NCI-H1417 treated with DMSO at 0.1 percent for 48 hours (cell line): ENCODE results near the gene TMEM63C.
"Not testable (repeated sequence)": the region's sequence is repeated elsewhere in the genome, so short reads cannot be mapped to it uniquely, and the experiment has no call there.

Experiments used
- DNase-seq: peaks from one replicate; lab custom pipeline; 2025; lab: John Stamatoyannopoulos, UW

The TMEM63C gene

DNA sequence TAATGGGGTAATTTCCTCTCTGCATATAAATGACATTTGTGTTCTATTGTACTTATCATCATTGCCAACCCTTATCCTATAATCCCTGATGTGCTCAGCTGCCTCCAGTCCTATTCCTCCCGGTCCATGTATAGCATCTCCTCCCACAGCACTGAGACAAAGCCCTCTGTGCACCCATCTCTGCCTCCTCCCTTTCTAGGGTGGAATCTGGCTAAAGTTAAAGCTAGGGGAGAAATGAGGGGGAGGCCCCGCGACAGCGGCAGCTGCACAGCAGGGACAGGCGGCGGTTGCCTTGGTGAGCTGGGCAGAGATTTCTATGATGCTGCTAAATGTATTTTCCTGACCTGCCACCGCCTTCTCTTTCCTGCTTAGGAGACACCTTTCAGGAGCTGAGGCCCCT, 27.2 kb upstream of the TMEM63C start:
- DNase-seq = peak; percentile 47

DNA sequence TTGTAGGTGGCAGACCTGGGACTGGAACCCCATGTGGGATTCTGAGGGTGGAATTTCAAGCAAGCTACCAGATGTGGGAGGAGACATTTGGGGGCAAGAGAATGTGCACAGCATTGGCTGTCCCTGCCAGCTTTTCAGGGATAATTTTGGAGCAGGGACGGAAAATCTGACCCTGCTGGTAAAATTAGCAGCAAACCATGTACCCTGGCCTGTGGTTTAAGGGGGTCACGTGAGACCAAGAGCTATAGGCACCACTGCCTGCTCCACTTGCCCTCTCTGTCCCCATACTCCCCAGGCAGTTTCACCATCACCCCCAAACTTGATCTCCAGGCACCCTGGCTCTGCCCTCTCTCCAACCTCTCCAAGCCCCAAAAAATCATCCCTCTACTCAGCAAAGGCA, 26.5 kb upstream of the TMEM63C start:
- no peak for DNase-seq

GRCh38 chr14:77157740-77158139, 23.9 kb upstream of the TMEM63C start:
- DNase-seq = no peak

DNA sequence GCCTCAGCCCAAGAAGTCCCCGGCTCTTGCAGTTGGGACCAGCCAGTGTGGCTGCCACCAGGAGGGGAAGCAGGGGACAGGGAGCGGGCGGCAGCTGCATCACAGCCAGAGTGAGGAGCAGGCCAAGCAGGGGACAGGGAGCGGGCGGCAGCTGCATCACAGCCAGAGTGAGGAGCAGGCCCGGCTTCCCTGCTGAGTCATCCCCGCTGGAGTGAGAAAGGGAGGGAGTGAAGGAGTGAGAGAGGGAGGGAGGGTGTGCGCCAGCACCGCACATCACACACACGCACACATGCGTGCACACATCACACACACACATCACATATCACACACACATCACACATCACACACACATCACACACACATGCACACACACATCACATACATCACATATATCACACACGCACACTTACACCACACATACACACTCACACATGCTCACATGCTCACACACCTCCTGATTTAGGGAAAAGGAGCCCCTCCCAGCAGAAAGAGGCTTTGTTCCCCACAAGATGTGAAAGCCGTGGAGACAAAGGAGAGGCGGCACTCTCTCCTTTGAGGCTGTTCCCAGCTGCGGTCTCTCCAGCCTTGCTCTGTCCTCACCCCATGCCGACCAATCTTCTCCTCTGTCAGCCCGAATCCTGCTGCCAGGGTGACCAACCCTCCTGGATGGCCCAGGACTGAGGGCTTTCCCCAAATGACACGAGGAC, 23.3 kb upstream of the TMEM63C start:
- peak; percentile 86 for DNase-seq

DNA sequence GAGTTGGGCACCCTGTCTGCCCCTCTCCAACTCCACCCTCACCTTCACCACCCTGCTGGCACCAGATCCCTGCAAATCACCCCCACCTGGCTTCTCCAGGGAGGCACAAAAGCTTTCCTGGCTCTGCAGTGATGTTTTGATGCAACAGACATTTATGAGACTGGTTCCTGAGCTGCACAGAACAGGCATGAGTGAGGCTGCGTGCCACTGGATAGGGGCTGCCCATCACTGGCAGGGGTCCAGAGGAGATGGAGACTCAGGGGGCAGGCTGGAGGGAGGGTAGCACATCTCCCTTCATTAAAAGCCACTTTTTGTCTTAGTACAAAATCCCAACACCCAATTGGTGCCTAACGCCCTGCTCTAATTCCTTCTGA, 22.7 kb upstream of the TMEM63C start:
- peak; percentile 47 for DNase-seq

DNA sequence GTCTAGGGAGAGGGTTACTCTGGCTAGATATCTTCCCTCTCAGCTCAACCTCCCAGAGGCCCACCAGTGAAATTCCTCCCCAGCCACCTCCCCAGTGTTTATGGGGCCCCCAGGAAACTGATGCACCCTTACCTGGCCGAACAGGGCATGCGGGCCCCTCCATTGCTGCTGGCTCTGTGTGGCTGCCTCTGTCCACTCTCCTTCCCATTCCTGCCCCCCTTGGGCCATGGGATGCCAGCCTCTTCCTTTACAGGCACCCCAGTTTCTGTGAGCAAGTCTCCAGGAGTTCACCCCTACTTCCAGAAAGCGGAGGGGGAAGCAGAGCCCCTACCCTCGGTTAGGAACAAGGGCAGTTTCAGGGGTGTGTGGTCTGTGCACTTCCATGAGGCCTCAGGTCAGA, 20.6 kb upstream of the TMEM63C start:
- no peak for DNase-seq

DNA sequence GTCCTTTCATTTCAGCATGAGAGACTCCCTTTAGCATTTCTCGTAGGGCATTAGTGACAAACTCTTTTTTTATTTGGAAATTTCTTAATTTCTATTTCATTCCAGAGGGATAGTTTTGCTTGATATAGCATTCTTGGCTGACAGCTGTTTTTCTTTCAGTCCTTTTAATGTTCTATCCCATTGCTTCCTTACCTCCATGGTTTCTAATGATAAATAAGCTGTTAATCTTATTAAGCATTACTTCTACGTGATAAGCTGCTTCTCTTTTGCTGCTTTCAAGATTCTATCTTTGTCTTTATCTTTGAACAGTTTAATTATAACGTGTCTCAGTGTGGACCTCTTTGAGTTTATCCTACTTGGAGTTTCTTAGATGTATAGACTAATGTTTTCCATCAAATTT, 11.6 kb upstream of the TMEM63C start:
- no peak for DNase-seq

- DNase-seq = no peak
Measured at GRCh38 chr14:77172916-77173315, 8.7 kb upstream of the TMEM63C start.

DNA sequence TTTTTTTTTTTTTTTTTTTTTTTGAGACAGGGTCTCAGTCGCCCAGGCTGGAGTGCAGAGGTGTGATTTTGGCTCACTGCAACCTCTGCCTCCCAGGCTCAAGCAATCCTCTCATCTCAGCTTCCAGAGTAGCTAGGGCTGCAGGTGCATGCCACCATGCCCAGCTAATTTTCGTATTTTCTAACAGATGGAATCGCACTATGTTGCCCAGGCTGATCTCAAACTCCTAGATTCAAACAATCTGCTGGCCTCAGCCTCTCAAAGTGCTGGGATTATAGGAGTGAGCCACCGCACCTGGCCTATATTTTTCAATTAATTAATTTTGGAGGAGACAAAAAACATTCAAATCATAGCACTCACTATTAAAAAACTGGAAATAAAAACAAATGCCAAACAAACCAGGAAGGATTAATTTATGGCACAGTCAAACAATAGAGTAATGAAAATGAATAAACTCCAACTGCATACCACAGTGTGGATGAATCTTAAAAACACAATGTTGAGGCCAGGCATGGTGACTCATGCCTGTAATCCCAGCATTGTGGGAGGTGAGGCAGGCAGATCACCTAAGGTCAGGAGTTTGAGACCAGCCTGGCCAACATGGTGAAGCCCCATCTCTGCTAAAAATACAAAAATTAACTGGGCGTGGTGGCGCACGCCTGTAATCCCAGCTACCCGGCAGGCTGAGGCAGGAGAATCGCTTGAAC, 7.5 kb upstream of the TMEM63C start:
- not testable (repeated sequence) for DNase-seq

GRCh38 chr14:77175843-77176242, 5.8 kb upstream of the TMEM63C start:
- DNase-seq = no peak

- DNase-seq = no peak
Measured at GRCh38 chr14:77177702-77178101, 3.9 kb upstream of the TMEM63C start.

DNA sequence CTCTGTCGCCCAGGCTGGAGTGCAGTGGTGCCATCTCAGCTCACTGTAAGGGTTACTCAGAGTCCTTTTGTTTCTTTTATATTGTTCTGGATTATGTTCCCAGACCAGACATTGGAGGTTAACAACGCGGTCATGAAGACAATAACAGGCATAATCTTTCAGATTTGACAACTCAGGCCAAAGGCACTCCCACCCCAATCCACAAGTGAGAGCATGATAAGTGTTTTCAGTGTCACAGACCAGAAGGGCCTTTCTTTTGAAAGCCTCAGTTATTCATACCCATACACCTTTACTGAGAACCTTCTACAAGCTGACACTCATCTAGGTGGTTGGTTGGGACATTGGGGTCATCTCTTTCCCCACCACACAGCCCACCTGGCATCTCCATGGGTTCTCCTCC, 2.9 kb upstream of the TMEM63C start:
- no peak for DNase-seq

DNA sequence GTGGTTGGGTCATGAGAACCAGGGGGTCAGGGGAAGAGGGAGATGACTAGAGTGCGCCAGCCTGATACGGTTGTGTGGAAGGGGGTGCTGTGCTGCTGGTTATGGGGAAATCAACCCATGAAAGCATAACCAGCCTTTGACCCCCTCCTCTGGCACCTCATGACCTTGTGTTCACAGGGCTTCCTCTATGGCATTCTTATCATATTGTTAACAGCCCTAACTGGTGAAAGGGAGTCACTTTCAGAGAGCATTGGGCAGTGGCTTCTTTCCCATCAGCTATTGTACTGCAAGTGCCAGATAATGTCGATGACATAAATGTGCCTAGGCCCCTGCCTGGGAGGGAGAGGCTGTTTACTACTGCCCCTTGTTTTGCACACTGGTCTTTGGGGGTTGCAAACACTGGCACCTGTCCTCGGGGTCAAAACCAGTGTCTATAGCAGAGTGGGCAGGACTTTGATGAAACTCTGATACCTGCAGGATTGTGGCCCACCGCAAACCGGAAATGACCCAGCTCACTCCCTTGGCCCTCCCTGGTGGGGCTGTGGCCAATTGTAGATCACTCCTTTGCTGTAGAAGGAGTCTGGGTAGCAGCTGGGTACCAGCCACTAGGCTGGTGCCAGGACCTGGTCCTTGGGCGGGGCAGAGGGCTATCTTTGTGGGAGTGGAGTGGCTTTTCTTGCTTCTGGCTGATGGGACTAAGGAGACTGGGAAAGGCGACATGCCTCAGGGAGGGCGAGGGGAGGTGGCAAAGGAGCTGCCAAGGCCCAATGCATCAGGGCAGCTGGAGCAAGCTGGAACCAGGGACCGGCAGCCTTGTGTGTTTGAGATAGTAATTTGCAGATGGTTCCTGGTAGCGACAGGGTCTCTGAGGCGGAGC, 634 bp upstream of the TMEM63C start:
- no peak for DNase-seq

GRCh38 chr14:77183896-77184295, 2.3 kb downstream of the TMEM63C start:
- no peak for DNase-seq

- DNase-seq = no peak
Measured at GRCh38 chr14:77184396-77185092, 2.9 kb downstream of the TMEM63C start.

DNA sequence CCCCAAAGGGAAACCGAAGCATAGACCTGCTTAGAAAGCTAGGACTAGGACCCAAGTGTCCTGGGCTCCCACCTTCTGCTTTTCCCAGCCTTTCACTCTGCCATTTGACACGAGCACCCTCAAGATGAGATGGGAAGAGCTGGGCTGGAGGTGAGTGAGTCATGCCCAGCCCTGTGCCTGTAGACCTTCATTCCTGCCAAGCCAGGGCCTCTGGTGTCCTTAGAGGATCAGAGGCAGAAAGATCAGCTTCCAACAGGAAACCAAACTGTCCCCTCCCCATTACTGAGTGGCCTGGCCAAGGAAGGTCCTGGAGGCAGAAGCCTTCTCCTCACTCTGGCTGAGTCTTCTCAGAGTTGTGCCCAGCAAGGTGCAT, 3.5 kb downstream of the TMEM63C start:
- no peak for DNase-seq

DNA sequence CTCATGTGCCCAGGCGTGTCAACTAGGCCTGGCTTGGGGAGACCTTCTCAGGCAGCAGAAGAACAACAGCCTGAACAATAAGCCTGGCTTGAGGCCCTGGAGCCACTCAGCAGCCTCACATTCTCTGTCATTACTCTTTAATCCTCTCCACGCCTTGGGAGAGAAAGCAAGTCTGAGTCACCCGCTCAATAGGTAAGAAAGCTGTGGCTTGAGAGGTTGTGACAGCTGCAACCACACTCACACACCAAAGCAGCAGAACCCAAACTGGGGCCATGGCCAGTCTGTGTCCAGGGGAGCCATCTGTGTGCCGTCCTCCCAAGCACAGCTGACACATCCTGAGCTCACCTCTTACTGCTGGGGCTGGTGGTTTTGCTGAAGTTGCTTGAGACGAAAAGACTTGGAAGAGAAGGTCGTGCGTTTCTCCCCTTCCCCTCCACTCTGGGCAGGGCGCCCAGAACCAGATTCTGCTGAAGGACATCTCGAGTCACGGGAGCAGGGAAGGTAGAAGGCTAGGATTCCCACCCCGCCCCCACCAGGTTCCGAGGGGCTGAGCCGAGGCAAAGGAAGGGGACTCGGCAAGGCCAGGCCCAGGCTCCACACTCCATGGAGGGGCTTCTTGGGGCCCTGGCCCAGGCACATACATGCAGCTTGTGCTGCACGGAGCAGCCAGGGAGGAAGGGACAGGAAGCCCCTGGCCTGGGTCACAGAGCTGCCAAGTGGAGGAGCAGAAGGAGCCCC, 5.5 kb downstream of the TMEM63C start:
- DNase-seq = no peak

DNA sequence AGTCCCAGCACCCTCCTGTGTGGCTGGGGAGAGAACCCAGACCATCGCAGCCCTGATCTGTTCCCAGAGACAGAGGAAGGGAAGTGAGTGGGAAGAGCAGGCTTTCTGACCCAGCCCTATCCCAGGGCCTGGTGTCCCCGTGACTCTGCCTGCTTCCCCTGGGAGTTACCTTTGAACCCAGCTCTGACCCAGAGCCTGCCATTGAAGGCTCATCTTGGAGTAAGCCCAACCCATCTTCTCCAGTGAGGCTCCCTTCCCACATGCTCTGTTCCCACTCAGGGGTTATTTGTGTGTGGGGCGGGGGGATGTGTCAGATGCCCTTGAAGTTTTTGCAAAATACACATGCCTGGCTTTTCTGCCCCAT, 6.0 kb downstream of the TMEM63C start:
- DNase-seq = no peak

GRCh38 chr14:77189479-77189878, 7.9 kb downstream of the TMEM63C start:
- DNase-seq = no peak

DNA sequence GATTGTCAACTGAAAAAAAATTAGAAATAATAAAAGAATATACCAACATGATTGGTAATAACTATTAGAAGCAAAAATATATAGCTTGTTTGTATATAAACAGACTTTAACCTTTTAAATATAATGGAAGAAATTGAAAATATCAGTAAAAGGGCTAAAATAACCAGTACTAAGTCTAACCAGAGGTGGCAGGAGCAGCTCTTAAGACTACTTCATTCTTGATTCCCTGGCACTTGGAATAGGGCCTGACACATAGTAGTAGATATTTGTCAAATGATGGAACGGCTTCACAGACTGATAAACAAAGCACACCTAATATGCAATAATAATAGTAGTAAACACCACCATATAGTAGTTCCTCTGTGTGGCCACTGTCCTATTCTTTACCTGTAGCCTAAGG, 9.4 kb downstream of the TMEM63C start:
- DNase-seq = no peak

- DNase-seq = no peak
Measured at GRCh38 chr14:77194706-77195105, 13.1 kb downstream of the TMEM63C start.

- DNase-seq = no peak
Measured at GRCh38 chr14:77195766-77196165, 14.2 kb downstream of the TMEM63C start.
